Measurements from ENCODE around the gene FAM210A.

The FAM210A gene

GRCh38 chr18:13642440-13642827, 83.9 kb downstream of the FAM210A start:
- FAIRE-seq = no peak

GRCh38 chr18:13641551-13642439, 84.6 kb downstream of the FAM210A start:
- FAIRE-seq = no peak

GRCh38 chr18:13640266-13640860, 86.0 kb downstream of the FAM210A start:
- FAIRE-seq = no peak

- FAIRE-seq = no peak
Measured at GRCh38 chr18:13638719-13639595, 87.4 kb downstream of the FAM210A start.

GRCh38 chr18:13635046-13635445, 91.3 kb downstream of the FAM210A start:
- FAIRE-seq = no peak

GRCh38 chr18:13633700-13634099, 92.7 kb downstream of the FAM210A start:
- no peak for FAIRE-seq

GRCh38 chr18:13630716-13631268, 95.6 kb downstream of the FAM210A start:
- no peak for FAIRE-seq

GRCh38 chr18:13629841-13630715, 96.3 kb downstream of the FAM210A start:
- FAIRE-seq = peak; percentile 87

GRCh38 chr18:13628211-13628610, 98.1 kb downstream of the FAM210A start:
- no peak for FAIRE-seq

GRCh38 chr18:13627639-13628038, 98.7 kb downstream of the FAM210A start:
- FAIRE-seq = no peak

GRCh38 chr18:13626544-13626908, 99.8 kb downstream of the FAM210A start:
- FAIRE-seq = no peak

GRCh38 chr18:13625843-13626543, 100.4 kb downstream of the FAM210A start:
- no peak for FAIRE-seq

- FAIRE-seq = no peak
Measured at GRCh38 chr18:13625355-13625754, 101.0 kb downstream of the FAM210A start.

- FAIRE-seq = no peak
Measured at GRCh38 chr18:13624563-13625237, 101.7 kb downstream of the FAM210A start.

GRCh38 chr18:13623871-13624270, 102.5 kb downstream of the FAM210A start:
- FAIRE-seq = no peak

GRCh38 chr18:13623348-13623747, 103.0 kb downstream of the FAM210A start:
- no peak for FAIRE-seq

GRCh38 chr18:13622751-13623150, 103.6 kb downstream of the FAM210A start:
- FAIRE-seq = no peak

- no peak for FAIRE-seq
Measured at GRCh38 chr18:13621886-13622619, 104.3 kb downstream of the FAM210A start.

- no peak for FAIRE-seq
Measured at GRCh38 chr18:13621446-13621849, 104.9 kb downstream of the FAM210A start.

- no peak for FAIRE-seq
Measured at GRCh38 chr18:13620818-13621445, 105.4 kb downstream of the FAM210A start.

All from A204.1 (cell line).